ENCODE results near the gene AOX1. TPM values are rescaled to one million over a fixed set of nuclear protein-coding genes. Genes with fewer than 3 reads are reported as not detected.

Gene AOX1
- total RNA-seq, 1 experiment from 2014 or later, result 0.71 TPM

GRCh38 chr2:200670751-200671150 lies 84.9 kb downstream of the AOX1 start (continued):
- TF ChIP-seq CTCF (IDR thresholded peaks at IDR 0.05 in 2 of 3, conservative IDR thresholded peaks at IDR 0.05 in 1 of 3; ENCODE audit: borderline replicate concordance in 1 of 3, insufficient read depth in 1 of 3, low read depth in 2 of 3, low read length in 2 of 3), result no peak
- no peak for TF ChIP-seq SP1 (IDR thresholded peaks at IDR 0.05; ENCODE audit: low read depth)
- no peak for TF ChIP-seq ELF1 (IDR thresholded peaks at IDR 0.05; ENCODE audit: borderline replicate concordance, low read depth)
- TF ChIP-seq ATF3 (IDR thresholded peaks at IDR 0.05), result no peak
- no peak for TF ChIP-seq YY1 (IDR thresholded peaks at IDR 0.05; ENCODE audit: extremely low read depth, insufficient replicate concordance, low read depth, low read length)
- TF ChIP-seq ZFX (IDR thresholded peaks at IDR 0.05), result no peak
- TF ChIP-seq ZNF274 (IDR thresholded peaks at IDR 0.05; ENCODE audit: low read depth, low read length), result no peak
- TF ChIP-seq EGR1 (IDR thresholded peaks at IDR 0.05; ENCODE audit: low read depth), result no peak
- no peak for TF ChIP-seq EZH2 (IDR thresholded peaks at IDR 0.05)
- TF ChIP-seq POLR2AphosphoS5 (IDR thresholded peaks at IDR 0.05; ENCODE audit: low read depth, low read length), result no peak
- no peak for TF ChIP-seq CEBPB (IDR thresholded peaks at IDR 0.05; ENCODE audit: low read depth)

GRCh38 chr2:200673191-200673590 lies 87.4 kb downstream of the AOX1 start:
- Histone ChIP-seq H2AFZ (ENCODE audit: low read depth, low read length, poor library complexity, severe bottlenecking) (no peak overlapping the region), H3K4me3 (replicated peaks in 1 of 2; ENCODE audit: low read depth in 1 of 2, low read length in 2 of 2) (no peak overlapping the region), H3K4me2 (ENCODE audit: low read length) (no peak overlapping the region), H3K36me3 (ENCODE audit: control insufficient read depth in 1 of 2, insufficient read depth in 2 of 2, low read length in 2 of 2) (no peaks in the 10 kb centered on the region), H3K9me2 (ENCODE audit: insufficient read depth) (no peaks in the 10 kb centered on the region), H3K4me1 (ENCODE audit: control insufficient read depth in 1 of 2, insufficient read depth in 2 of 2, low read length in 2 of 2) (no peaks in the 10 kb centered on the region), H3K27ac (ENCODE audit: low read depth, low read length) (no peak overlapping the region), H3K9me3 (ENCODE audit: control insufficient read depth in 1 of 2, insufficient read depth in 1 of 2, low read depth in 1 of 2, low read length in 2 of 2) (no peaks in the 10 kb centered on the region), H3K9ac (ENCODE audit: low read length) (no peak overlapping the region), H3K79me2 (ENCODE audit: insufficient read depth, low read length) (no peaks in the 10 kb centered on the region), H4K20me1 (ENCODE audit: insufficient read depth) (no peaks in the 10 kb centered on the region), H3K27me3 (ENCODE audit: insufficient read depth, low read length) (no peaks in the 10 kb centered on the region)
- BruUV-seq (replicated peaks), result no TSS peak
- no peak for ATAC-seq
- POLR2A ChIA-PET, result interaction anchor here (0.6 kb wide), 1 partner anchor 14 kb away, joined by 4 read pairs; no protein-coding TSS in a partner anchor
- no peak for DNase-seq (ENCODE audit: low read depth, low spot score)
- RAD21 ChIA-PET (ENCODE audit: low non-redundant PET in 1 of 2, low total read pairs in 2 of 2, uncharacterized antibody in 2 of 2, unreplicated experiment in 2 of 2), result no interaction called here
- CTCF ChIA-PET, result no interaction called here
- intact Hi-C loops (cut with micrococcal nuclease), result no loop called here
- TF ChIP-seq ATF3 (IDR thresholded peaks at IDR 0.05), result no peak
- no peak for TF ChIP-seq CEBPB (IDR thresholded peaks at IDR 0.05; ENCODE audit: low read depth)
- no peak for TF ChIP-seq RAD21 (IDR thresholded peaks at IDR 0.05; ENCODE audit: low read depth)
- no peak for TF ChIP-seq MAX (IDR thresholded peaks at IDR 0.05)
- TF ChIP-seq CBX3 (IDR thresholded peaks at IDR 0.05; ENCODE audit: low read depth), result no peak
- no peak for TF ChIP-seq ZFX (IDR thresholded peaks at IDR 0.05)
- no peak for TF ChIP-seq SP1 (IDR thresholded peaks at IDR 0.05; ENCODE audit: low read depth)
- no peak for TF ChIP-seq SRF (IDR thresholded peaks at IDR 0.05; ENCODE audit: low read depth)
- no peak for TF ChIP-seq REST (IDR thresholded peaks at IDR 0.05; ENCODE audit: low read depth)
- no peak for TF ChIP-seq POLR2AphosphoS5 (IDR thresholded peaks at IDR 0.05; ENCODE audit: low read depth, low read length)
- no peak for TF ChIP-seq YY1 (IDR thresholded peaks at IDR 0.05; ENCODE audit: extremely low read depth, insufficient replicate concordance, low read depth, low read length)
- no peak for TF ChIP-seq TCF7L2 (IDR thresholded peaks at IDR 0.05; ENCODE audit: borderline replicate concordance, extremely low read depth, insufficient read depth, insufficient read length)
- no peak for TF ChIP-seq EZH2 (IDR thresholded peaks at IDR 0.05)
- TF ChIP-seq SIN3A (IDR thresholded peaks at IDR 0.05; ENCODE audit: low read depth), result no peak
- TF ChIP-seq POLR2A (IDR thresholded peaks at IDR 0.05; ENCODE audit: borderline replicate concordance, extremely low read depth, insufficient read depth, insufficient read length), result no peak
- no peak for TF ChIP-seq EZH2phosphoT487 (IDR thresholded peaks at IDR 0.05; ENCODE audit: borderline replicate concordance)
- no peak for TF ChIP-seq ELF1 (IDR thresholded peaks at IDR 0.05; ENCODE audit: borderline replicate concordance, low read depth)
- no peak for TF ChIP-seq FOSL1 (IDR thresholded peaks at IDR 0.05; ENCODE audit: low read depth)
